Astrocyte (in vitro differentiated cells and primary cell): ENCODE results near the gene ADIPOR2. TPM values are rescaled to one million over a fixed set of nuclear protein-coding genes. Genes with fewer than 3 reads are reported as not detected.

Experiments
- DNase-seq: peaks from one replicate; pipeline ENCODE4 v3.0.0-alpha.2; 2010; ENCODE audit warnings: low read depth
- FAIRE-seq: peaks from 2 replicates; lab custom pipeline; 2011; peaks lifted over from hg19 to GRCh38; lab: Jason Lieb, UNC
- H2AFZ ChIP-seq: 2 replicates; pipeline ENCODE4 v1.6.0; 2012; ENCODE audit warnings: low read depth, low read length, inconsistent platforms
- H3K27ac ChIP-seq: 2 replicates; pipeline ENCODE4 v1.5.1; 2011; ENCODE audit warnings: low read depth, low read length, inconsistent platforms
- H3K27me3 ChIP-seq: 2 replicates; pipeline ENCODE4 v1.6.0; 2011; ENCODE audit warnings: low read length, inconsistent platforms; ENCODE audit not compliant: insufficient read depth
- H3K36me3 ChIP-seq: 2 replicates; pipeline ENCODE4 v1.5.1; 2011; ENCODE audit warnings: low read length, inconsistent platforms; ENCODE audit not compliant: insufficient read depth
- H3K4me1 ChIP-seq: 2 replicates; pipeline ENCODE4 v1.5.1; 2011; ENCODE audit warnings: low read length, inconsistent platforms; ENCODE audit not compliant: insufficient read depth
- H3K4me2 ChIP-seq: 2 replicates; pipeline ENCODE4 v1.6.0; 2012; ENCODE audit warnings: low read length, inconsistent platforms
- H3K4me3 ChIP-seq: 2 replicates; pipeline ENCODE4 v1.5.1; 2011; ENCODE audit warnings: low read depth, mild to moderate bottlenecking, low read length, inconsistent platforms; ENCODE audit not compliant: insufficient read depth
- H3K79me2 ChIP-seq: 2 replicates; pipeline ENCODE4 v1.6.0; 2012; ENCODE audit warnings: mild to moderate bottlenecking, low read length, inconsistent platforms; ENCODE audit not compliant: insufficient read depth
- H3K9ac ChIP-seq: 2 replicates; pipeline ENCODE4 v1.6.0; 2012; ENCODE audit warnings: mild to moderate bottlenecking, low read length, inconsistent platforms
- H3K9me3 ChIP-seq: 2 replicates; pipeline ENCODE4 v1.5.1; 2012; ENCODE audit warnings: low read depth, mild to moderate bottlenecking, low read length, inconsistent platforms; ENCODE audit not compliant: insufficient read depth
- H4K20me1 ChIP-seq: 2 replicates; pipeline ENCODE4 v1.6.0; 2012; ENCODE audit warnings: low read length, inconsistent platforms; ENCODE audit not compliant: insufficient read depth
- H3K27ac Mint-ChIP-seq: one replicate; pipeline ENCODE4 v1.8.0; 2021; ENCODE audit warnings: mild to moderate bottlenecking, mixed read lengths; ENCODE audit not compliant: unreplicated experiment
- H3K27me3 Mint-ChIP-seq: one replicate; pipeline ENCODE4 v1.8.0; 2021; ENCODE audit warnings: low read depth, mixed read lengths; ENCODE audit not compliant: unreplicated experiment
- H3K36me3 Mint-ChIP-seq: one replicate; pipeline ENCODE4 v1.8.0; 2021; ENCODE audit warnings: low read depth, mixed read lengths; ENCODE audit not compliant: unreplicated experiment
- H3K4me1 Mint-ChIP-seq: one replicate; pipeline ENCODE4 v1.8.0; 2021; ENCODE audit warnings: low read depth, mixed read lengths; ENCODE audit not compliant: unreplicated experiment
- H3K4me3 Mint-ChIP-seq: one replicate; pipeline ENCODE4 v1.8.0; 2021; ENCODE audit warnings: mild to moderate bottlenecking, moderate library complexity, mixed read lengths; ENCODE audit not compliant: unreplicated experiment
- H3K9me3 Mint-ChIP-seq: one replicate; pipeline ENCODE4 v1.8.0; 2021; ENCODE audit warnings: mild to moderate bottlenecking, mixed read lengths; ENCODE audit not compliant: unreplicated experiment
- EZH2 ChIP-seq: IDR thresholded peaks from 2 replicates; pipeline ENCODE4 v1.6.1; 2012; ENCODE audit warnings: mild to moderate bottlenecking, low read length, inconsistent platforms; ENCODE audit not compliant: insufficient read depth
- total RNA-seq: library from RNA; stranded (reverse); gene quantifications from 2 replicates; pipeline ENCODE4 v1.2.1, GENCODE V29; 2021
- TF ChIP-seq, protein P1 (sequence below): IDR thresholded peaks from 2 replicates; pipeline ENCODE4 v1.5.1; 2011; ENCODE audit warnings: low read depth, mild to moderate bottlenecking, inconsistent platforms, low read length, moderate library complexity; ENCODE audit not compliant: insufficient read depth

The ADIPOR2 gene
- total RNA-seq, 1 donor from 2014 or later: 56.6 TPM

DNA sequence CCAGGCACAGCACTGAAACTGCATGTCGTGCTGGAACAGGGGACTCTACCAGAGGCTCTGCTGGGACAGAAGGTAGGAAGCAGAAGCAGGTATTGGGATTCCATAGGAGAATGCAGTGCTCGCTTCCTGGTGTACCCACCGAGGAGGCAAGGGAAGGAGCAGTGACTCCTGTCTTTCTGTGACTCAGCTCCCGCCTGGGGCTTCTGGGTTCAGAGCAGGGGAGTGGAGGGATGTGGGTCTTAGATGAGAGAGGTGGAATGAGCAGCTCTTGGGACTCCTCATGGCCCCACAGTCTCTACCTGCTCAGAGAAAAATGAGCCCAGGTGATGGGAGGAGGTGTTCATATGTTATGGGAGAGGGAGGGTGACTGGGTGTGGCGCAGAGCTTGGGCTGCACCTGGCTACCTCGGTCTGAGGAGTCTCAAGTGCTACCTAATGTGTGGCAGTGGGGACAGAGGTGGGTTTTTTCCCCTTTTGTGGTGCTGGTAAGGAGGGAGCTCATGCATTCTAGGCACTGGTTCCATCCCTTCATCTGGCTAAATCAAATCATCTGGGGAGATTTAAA is 35.6 kb upstream of the ADIPOR2 start:
- Histone ChIP-seq H3K27ac (no peak overlapping the region), H3K79me2 (no peaks in the 10 kb centered on the region), H3K4me1 (no peaks in the 10 kb centered on the region), H3K9me3 (no peaks in the 10 kb centered on the region), H3K9ac (no peak overlapping the region), H3K36me3 (peaks cover 4% of the 10 kb centered on the region), H3K4me2 (no peak overlapping the region), H2AFZ (no peak overlapping the region), H4K20me1 (peaks cover 3% of the 10 kb centered on the region), H3K4me3 (no peak overlapping the region), H3K27me3 (no peaks in the 10 kb centered on the region)
- Mint-ChIP-seq H3K27ac (no peak overlapping the region), H3K4me1 (peaks cover 4% of the 10 kb centered on the region), H3K9me3 (no peaks in the 10 kb centered on the region), H3K36me3 (peaks cover 15% of the 10 kb centered on the region), H3K4me3 (no peak overlapping the region), H3K27me3 (peaks cover 2% of the 10 kb centered on the region)
- FAIRE-seq (no peak), DNase-seq (no peak)
- TF ChIP-seq, protein P1, sequence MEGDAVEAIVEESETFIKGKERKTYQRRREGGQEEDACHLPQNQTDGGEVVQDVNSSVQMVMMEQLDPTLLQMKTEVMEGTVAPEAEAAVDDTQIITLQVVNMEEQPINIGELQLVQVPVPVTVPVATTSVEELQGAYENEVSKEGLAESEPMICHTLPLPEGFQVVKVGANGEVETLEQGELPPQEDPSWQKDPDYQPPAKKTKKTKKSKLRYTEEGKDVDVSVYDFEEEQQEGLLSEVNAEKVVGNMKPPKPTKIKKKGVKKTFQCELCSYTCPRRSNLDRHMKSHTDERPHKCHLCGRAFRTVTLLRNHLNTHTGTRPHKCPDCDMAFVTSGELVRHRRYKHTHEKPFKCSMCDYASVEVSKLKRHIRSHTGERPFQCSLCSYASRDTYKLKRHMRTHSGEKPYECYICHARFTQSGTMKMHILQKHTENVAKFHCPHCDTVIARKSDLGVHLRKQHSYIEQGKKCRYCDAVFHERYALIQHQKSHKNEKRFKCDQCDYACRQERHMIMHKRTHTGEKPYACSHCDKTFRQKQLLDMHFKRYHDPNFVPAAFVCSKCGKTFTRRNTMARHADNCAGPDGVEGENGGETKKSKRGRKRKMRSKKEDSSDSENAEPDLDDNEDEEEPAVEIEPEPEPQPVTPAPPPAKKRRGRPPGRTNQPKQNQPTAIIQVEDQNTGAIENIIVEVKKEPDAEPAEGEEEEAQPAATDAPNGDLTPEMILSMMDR: no peak
- TF ChIP-seq EZH2: no peak

DNA sequence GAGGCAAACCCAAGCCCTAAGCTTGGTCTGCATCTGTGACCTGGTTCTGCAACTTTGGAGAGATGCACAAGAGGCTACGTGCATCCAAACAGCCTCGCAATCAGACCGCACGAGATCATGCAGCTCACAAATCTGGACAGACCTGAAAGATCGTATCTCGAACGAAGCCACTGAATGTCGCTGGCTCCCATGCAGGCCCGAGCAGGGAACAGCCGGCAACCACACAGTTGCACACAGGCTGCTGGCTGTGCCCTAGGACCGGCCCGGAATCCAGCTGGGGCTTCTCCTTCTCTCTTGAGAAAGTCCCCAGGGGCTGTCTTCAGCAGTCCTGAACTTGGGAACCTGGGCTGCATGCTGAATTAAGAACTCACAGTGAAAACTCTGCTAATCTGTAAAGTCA is 34.0 kb upstream of the ADIPOR2 start:
- no peak overlapping the region for H3K4me3 ChIP-seq
- H3K27ac Mint-ChIP-seq: no peak overlapping the region
- no peaks in the 10 kb centered on the region for H3K9me3 ChIP-seq
- H3K4me1 ChIP-seq: no peaks in the 10 kb centered on the region
- H3K27me3 Mint-ChIP-seq: peaks cover 2% of the 10 kb centered on the region
- no peak overlapping the region for H2AFZ ChIP-seq
- no peak overlapping the region for H3K4me2 ChIP-seq
- peaks cover 12% of the 10 kb centered on the region for H3K36me3 Mint-ChIP-seq
- DNase-seq: no peak
- H4K20me1 ChIP-seq: peaks cover 3% of the 10 kb centered on the region
- no peak overlapping the region for H3K27ac ChIP-seq
- no peak overlapping the region for H3K9ac ChIP-seq
- peaks cover 4% of the 10 kb centered on the region for H3K36me3 ChIP-seq
- no peak for FAIRE-seq
- H3K9me3 Mint-ChIP-seq: no peaks in the 10 kb centered on the region
- no peaks in the 10 kb centered on the region for H3K79me2 ChIP-seq
- H3K27me3 ChIP-seq: no peaks in the 10 kb centered on the region
- no peak for TF ChIP-seq EZH2
- H3K4me1 Mint-ChIP-seq: no peaks in the 10 kb centered on the region
- no peak overlapping the region for H3K4me3 Mint-ChIP-seq

DNA sequence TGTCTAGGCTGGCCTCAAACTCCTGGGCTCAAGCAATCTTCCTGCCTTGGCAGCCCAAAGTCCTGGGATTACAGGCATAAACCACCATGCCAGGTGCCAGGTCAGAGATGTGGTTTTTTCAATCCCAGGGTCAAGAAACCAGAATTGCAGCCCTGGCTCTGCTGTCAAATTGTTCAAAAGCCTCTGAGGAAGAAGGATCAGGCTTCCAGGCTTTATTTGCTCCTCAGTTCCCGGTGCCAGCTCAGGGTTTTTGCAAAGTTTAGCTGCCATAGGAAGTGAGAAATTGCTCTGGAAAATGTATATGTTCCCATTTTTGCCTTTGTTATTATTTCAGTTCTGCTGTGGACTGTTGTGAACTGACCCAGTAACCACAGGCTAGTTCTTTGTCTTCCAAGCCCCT is 33.2 kb upstream of the ADIPOR2 start:
- H3K4me3 Mint-ChIP-seq: no peak overlapping the region
- H3K4me3 ChIP-seq: no peak overlapping the region
- no peak for FAIRE-seq
- no peaks in the 10 kb centered on the region for H3K4me1 ChIP-seq
- H3K4me1 Mint-ChIP-seq: no peaks in the 10 kb centered on the region
- peaks cover 11% of the 10 kb centered on the region for H3K36me3 Mint-ChIP-seq
- H3K27ac Mint-ChIP-seq: no peak overlapping the region
- H3K27me3 Mint-ChIP-seq: peaks cover 1% of the 10 kb centered on the region
- no peak for DNase-seq
- H3K4me2 ChIP-seq: no peak overlapping the region
- no peaks in the 10 kb centered on the region for H3K9me3 ChIP-seq
- H2AFZ ChIP-seq: no peak overlapping the region
- no peak for TF ChIP-seq EZH2
- TF ChIP-seq, protein P1: no peak
- H3K27ac ChIP-seq: no peak overlapping the region
- peaks cover 4% of the 10 kb centered on the region for H3K36me3 ChIP-seq
- H3K9ac ChIP-seq: no peak overlapping the region
- H3K9me3 Mint-ChIP-seq: no peaks in the 10 kb centered on the region
- H4K20me1 ChIP-seq: peaks cover 3% of the 10 kb centered on the region
- H3K27me3 ChIP-seq: no peaks in the 10 kb centered on the region
- H3K79me2 ChIP-seq: no peaks in the 10 kb centered on the region
